ENCODE measurements around the gene TBCK.

Gene TBCK

GRCh38 chr4:106286611-106287010 is 29.4 kb downstream of the TBCK start:
- DNase-seq (ENCODE audit: low read depth in 2 of 2), result no peak

DNA sequence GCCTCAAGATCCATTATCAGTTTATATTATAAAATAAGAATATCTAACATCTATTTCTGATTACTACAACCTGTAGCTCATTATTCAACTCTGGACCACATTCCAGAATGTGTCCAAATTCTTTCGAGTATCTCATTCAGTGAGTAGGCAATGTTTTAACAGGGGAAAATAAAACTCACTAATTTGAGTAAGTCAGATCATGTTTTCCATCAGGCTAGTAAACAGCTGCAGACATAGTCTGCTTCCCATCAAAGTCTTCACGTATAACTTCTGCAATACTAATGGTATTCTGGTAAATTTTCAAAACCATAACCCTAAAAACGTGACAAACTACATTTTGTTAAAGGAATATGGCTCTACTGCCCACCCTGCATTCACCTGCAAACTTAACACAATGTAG is 31.8 kb downstream of the TBCK start:
- no peak for DNase-seq (ENCODE audit: low read depth in 2 of 2)

GRCh38 chr4:106277140-106277675 is 38.8 kb downstream of the TBCK start:
- no peak for DNase-seq (ENCODE audit: low read depth in 2 of 2)

- DNase-seq (ENCODE audit: low read depth in 2 of 2), result no peak
Measured at GRCh38 chr4:106273831-106274230, 42.2 kb downstream of the TBCK start.

DNA sequence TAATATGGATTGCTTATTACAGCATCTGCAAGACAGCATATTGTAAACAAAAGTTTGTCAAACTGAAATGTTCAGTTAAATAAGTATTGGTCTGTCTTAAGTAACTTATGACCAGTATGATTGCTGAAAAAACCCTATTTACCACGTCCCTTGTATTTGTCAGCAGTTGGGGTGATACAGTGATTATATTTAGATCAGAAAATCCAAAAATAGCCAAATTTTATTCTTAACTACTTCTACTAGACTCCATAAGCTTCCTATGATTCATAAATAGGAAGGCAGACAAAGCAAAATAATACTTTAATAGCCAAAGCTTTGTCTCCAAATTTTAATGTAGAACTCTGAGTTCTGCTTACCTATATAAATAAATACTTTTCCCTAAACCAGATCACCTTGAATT is 45.3 kb downstream of the TBCK start:
- no peak for DNase-seq (ENCODE audit: low read depth in 2 of 2)

- DNase-seq (ENCODE audit: low read depth in 2 of 2), result no peak
Measured at GRCh38 chr4:106269711-106270110, 46.3 kb downstream of the TBCK start.

GRCh38 chr4:106268786-106269185 is 47.2 kb downstream of the TBCK start:
- no peak for DNase-seq (ENCODE audit: low read depth in 2 of 2)

GRCh38 chr4:106266201-106266600 is 49.8 kb downstream of the TBCK start:
- no peak for DNase-seq (ENCODE audit: low read depth in 2 of 2)

GRCh38 chr4:106264331-106264728 is 51.7 kb downstream of the TBCK start:
- no peak for DNase-seq (ENCODE audit: low read depth in 2 of 2)

GRCh38 chr4:106263594-106264330 is 52.2 kb downstream of the TBCK start:
- no peak for DNase-seq (ENCODE audit: low read depth in 2 of 2)

DNA sequence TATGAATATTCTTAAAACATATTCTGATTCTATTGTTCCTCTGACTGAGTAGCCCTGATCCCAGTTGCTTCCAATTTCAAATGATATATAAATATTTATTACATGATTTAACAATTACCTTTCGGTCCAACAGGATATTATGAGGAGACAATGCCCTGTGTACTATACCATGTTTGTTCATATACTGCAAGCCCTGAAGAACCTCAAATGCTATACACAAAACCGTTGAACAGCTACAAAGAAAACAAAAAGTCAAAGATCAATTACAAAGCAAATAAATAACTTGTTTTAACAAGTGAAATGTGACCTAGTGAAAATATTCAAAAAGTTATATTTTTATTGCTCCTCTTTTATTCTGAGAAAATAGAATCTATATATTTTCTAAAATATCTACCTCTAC is 54.0 kb downstream of the TBCK start:
- DNase-seq (ENCODE audit: low read depth in 2 of 2), result no peak

- no peak for DNase-seq (ENCODE audit: low read depth in 2 of 2)
Measured at GRCh38 chr4:106258145-106259045, 57.6 kb downstream of the TBCK start.

- DNase-seq (ENCODE audit: low read depth in 2 of 2), result no peak
Measured at GRCh38 chr4:106256190-106256589, 59.8 kb downstream of the TBCK start.

DNA sequence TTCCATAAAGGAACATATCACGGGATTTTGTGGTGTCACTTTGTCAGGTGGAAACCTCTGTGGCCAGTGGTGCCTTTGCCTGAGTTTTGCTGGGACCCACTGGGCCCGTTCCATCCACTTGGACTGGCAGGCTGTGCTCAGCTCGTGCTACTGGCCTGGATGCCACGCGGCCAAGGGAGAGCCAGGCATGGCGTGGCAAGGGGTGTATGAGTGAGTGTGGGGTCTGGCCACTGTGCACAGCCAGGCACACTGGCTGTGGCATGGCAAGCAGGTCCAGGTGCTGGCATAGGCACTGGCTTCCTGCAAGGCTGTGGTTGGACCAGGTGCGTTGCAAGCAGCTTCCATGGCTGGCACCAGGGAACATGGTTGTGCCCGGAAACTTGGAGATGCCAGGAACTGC is 60.8 kb downstream of the TBCK start:
- no peak for DNase-seq (ENCODE audit: low read depth in 2 of 2)

- no peak for DNase-seq (ENCODE audit: low read depth in 2 of 2)
Measured at GRCh38 chr4:106253364-106254129, 62.5 kb downstream of the TBCK start.

DNA sequence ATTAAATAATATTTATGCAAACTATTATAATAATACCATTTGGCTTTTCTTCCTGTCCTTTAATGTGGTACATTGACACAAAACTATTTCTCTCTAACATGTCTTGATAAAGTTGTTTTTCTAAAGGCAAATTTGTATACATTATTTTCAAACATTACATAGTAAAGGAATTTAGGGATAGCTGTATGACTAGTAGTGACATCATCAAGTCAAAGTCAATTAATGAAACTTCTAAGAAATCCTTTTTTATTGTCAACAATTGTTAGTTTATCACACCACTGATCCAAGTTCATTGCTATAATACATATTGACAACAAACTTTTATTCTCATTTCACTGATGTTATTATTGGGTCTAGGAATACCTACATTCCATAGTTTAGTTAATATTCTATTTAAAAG is 68.4 kb downstream of the TBCK start:
- no peak for DNase-seq (ENCODE audit: low read depth in 2 of 2)

DNA sequence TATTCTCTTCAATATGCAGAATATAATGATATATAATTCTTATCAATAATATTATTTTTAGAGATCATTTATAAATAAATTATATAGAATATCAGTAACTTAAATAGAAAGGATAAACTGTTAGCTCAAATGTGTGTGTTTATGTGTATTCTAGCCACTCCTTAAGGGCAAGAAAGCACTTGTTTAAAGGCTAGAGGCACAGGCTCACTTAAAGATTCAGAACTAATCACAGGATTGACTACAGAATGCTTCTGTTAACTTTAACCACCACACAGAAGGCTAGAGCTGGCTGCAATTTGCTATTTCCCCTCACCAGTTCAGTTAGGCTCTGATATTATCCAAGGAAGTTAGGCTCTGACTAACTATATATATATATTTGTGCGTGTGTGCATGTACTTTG is 69.6 kb downstream of the TBCK start:
- DNase-seq (ENCODE audit: low read depth in 2 of 2), result no peak

GRCh38 chr4:106245176-106245575 is 70.8 kb downstream of the TBCK start:
- DNase-seq (ENCODE audit: low read depth in 2 of 2), result no peak

GRCh38 chr4:106240699-106241098 is 75.3 kb downstream of the TBCK start:
- no peak for DNase-seq (ENCODE audit: low read depth in 2 of 2)

GRCh38 chr4:106238820-106239420 is 77.1 kb downstream of the TBCK start:
- DNase-seq (ENCODE audit: low read depth in 2 of 2), result no peak

DNA sequence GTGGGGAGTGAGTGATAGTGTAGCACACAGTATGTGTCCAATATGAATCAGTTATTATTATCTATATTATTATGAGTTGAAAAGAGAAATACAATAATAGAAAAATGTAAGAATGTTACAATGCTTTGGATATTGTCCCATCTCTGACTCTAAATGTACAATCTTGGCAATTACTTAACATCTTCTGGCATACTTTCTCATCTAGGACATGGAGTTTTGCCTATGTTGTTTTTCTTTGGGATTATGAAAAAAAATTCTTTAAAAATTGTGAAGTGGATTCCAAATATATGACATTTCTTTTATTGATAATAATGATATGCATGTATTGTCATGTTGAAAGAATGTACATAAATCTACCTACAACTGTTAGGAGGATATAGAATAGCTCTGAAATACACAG is 84.1 kb downstream of the TBCK start:
- no peak for DNase-seq (ENCODE audit: low read depth in 2 of 2)

DNA sequence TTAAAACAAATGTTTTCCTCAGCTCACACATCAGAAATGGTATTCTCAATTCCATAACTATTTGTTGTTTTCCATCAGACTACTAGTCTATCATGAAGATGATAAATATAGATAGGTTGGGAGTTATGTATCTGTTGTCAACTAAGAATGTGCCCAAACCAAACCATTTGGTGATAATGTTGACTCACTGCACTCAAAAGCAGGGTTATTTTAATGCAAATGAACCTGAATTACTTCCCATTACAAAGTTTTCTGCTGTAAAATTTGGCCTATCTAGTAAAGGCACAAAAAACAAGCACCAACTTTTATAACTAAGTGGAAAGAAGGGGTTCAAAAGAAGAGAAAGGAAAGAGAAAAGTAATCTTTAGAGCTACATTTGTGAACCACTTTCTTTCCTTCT is 93.5 kb downstream of the TBCK start:
- no peak for DNase-seq (ENCODE audit: low read depth in 2 of 2)
